Endothelial cell of umbilical vein (primary cell): Measurements from ENCODE around the gene MALL.

Experiments
- EZH2 ChIP-seq: IDR thresholded peaks from 2 replicates; pipeline ENCODE4 v1.6.1; 2012; ENCODE audit warnings: borderline replicate concordance, low read depth, mild to moderate bottlenecking, moderate library complexity, low read length, inconsistent platforms; ENCODE audit not compliant: severe bottlenecking
- TF ChIP-seq, protein P1 (sequence below), 2 donors: IDR thresholded peaks; 1 replicate in 1 of 2; 2 replicates in 1 of 2; pipeline ENCODE4 v1.5.1; 2011; ENCODE audit warnings: low read length in 2 of 2, mild to moderate bottlenecking in 2 of 2, moderate library complexity in 2 of 2, control low read depth in 1 of 2, inconsistent platforms in 1 of 2, low read depth in 1 of 2; ENCODE audit not compliant: insufficient read depth in 1 of 2; ENCODE audit errors: extremely low read depth in 1 of 2

DNA sequence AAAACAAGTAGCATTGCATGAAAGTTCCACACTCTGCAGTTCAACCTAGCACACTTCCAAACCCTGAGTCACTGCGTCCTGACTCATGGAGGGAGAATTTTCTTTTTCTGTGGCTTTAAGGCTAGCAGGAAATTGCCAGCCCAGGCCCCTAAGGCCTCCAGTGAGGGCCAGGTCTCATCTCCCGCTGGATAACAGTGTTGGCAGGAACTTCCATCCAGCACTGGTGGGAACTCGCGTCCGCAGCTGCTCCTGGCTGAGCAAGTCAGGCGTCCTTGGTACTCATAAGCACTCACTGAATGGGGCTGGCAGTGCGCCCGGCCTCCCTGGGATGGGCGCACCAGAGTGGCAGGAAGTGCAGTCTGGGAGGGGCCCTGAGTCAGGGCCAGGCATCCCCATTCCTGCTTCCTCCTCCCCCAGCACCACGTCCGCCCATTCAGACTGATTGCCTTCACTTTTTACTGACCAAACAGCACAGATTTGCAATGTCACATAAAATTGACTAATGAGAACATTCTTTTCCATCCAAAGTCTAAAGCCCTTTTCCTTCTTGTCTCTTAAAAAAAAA is 14.3 kb downstream of the MALL start:
- TF ChIP-seq, protein P1, sequence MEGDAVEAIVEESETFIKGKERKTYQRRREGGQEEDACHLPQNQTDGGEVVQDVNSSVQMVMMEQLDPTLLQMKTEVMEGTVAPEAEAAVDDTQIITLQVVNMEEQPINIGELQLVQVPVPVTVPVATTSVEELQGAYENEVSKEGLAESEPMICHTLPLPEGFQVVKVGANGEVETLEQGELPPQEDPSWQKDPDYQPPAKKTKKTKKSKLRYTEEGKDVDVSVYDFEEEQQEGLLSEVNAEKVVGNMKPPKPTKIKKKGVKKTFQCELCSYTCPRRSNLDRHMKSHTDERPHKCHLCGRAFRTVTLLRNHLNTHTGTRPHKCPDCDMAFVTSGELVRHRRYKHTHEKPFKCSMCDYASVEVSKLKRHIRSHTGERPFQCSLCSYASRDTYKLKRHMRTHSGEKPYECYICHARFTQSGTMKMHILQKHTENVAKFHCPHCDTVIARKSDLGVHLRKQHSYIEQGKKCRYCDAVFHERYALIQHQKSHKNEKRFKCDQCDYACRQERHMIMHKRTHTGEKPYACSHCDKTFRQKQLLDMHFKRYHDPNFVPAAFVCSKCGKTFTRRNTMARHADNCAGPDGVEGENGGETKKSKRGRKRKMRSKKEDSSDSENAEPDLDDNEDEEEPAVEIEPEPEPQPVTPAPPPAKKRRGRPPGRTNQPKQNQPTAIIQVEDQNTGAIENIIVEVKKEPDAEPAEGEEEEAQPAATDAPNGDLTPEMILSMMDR (IDR thresholded peaks at IDR 0.05; ENCODE audit: extremely low read depth in 1 of 2, insufficient read depth in 1 of 2, low read depth in 1 of 2, low read length in 2 of 2), result no peak
- no peak for TF ChIP-seq EZH2
